Uterus (tissue), 2 donors: ENCODE data around the gene ABHD4.

Experiments used
- POLR2A ChIP-seq, 2 donors: fragments of 450-650 bp; IDR thresholded peaks; one replicate each; pipeline ENCODE4 v1.6.1; 2016; ENCODE audit warnings: antibody characterized with exemption in 2 of 2, mild to moderate bottlenecking in 1 of 2, moderate library complexity in 1 of 2
- TF ChIP-seq, protein P1 (sequence below), 4 experiments: fragments of 200-600 bp in 2 of 4; fragments of 450-650 bp in 2 of 4; sonication (generic) in 2 of 4; IDR thresholded peaks; one replicate each; pipeline ENCODE4 v1.5.1; 2016 to 2019; ENCODE audit warnings: antibody characterized with exemption in 4 of 4, mild to moderate bottlenecking in 2 of 4, moderate library complexity in 1 of 4

DNA sequence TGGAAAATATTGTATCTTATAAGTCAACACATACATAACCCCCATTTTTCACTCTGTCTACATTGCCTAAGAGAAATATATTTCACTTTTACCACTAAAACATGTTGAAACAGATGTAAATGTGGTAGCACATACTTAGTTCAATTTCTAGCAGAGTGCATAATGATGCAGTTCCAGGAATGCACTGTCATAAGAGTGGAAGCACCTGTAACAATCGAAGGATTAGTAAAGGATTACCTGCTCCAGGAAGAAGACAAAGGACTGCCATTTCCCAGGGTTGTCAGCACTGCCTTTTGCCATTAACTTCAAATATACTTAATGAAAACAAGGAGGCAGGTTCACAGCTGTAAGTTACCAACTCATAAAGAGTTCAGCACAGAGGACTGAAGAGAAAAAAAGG, 33.6 kb upstream of the ABHD4 start:
- TF ChIP-seq POLR2A (IDR thresholded peaks at IDR 0.05), result no peak
- TF ChIP-seq, protein P1, sequence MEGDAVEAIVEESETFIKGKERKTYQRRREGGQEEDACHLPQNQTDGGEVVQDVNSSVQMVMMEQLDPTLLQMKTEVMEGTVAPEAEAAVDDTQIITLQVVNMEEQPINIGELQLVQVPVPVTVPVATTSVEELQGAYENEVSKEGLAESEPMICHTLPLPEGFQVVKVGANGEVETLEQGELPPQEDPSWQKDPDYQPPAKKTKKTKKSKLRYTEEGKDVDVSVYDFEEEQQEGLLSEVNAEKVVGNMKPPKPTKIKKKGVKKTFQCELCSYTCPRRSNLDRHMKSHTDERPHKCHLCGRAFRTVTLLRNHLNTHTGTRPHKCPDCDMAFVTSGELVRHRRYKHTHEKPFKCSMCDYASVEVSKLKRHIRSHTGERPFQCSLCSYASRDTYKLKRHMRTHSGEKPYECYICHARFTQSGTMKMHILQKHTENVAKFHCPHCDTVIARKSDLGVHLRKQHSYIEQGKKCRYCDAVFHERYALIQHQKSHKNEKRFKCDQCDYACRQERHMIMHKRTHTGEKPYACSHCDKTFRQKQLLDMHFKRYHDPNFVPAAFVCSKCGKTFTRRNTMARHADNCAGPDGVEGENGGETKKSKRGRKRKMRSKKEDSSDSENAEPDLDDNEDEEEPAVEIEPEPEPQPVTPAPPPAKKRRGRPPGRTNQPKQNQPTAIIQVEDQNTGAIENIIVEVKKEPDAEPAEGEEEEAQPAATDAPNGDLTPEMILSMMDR (IDR thresholded peaks at IDR 0.05), result no peak
